Non-pigmented ciliary epithelial cell (primary cell): Measurements from ENCODE around the gene SCAPER.

ENCODE experiments used
- DNase-seq: peaks from one replicate; pipeline ENCODE4 v3.0.0-alpha.2; 2010; ENCODE audit warnings: low read depth

SCAPER gene

DNA sequence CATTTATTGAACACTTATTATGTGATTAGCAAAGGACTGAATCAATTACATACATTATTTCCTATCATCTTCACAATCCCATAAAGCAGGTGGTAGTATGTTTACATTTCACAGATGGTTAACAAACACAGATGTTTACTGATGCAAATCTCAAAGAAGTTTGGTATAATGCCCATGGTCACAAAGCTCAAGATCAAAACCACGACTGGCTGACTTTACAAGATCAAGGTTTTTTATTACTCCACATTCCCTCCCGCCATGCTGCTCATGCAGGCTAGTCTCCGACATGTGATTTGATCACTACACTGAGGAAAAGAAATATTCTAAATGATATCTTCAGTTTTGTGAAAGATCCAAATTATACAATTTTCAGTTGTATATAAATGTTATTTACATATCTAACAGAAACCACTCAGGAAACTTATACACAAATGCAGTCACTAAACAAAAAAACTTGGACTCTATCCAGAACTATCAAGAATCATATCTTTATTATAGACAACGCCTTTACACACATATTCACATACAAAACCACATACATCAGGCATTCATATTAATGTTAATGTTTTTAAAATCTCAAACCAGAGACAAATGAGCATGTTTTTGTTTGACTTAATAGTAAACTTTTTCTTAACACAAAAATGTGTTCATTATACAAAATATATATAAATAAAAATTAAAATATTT lies 235.5 kb downstream of the SCAPER start:
- no peak for DNase-seq

DNA sequence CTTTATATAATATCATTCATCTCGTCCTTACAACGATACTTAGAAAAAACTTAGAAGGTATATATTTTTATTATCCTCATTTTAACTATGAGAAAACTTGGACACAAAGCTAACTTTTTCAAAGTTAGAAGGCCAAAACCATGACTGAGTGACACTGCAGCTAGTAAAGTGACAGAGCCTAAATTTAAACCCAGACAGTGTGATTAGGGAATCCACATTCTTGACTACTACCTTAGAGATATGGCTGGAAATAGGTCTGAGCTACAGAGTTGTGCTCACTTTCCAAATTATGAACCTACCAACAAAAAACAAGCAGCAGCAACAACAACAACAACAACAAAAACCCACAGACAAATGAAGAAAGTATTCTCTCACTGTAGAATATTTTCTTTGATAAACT lies 236.2 kb downstream of the SCAPER start:
- DNase-seq = no peak

DNA sequence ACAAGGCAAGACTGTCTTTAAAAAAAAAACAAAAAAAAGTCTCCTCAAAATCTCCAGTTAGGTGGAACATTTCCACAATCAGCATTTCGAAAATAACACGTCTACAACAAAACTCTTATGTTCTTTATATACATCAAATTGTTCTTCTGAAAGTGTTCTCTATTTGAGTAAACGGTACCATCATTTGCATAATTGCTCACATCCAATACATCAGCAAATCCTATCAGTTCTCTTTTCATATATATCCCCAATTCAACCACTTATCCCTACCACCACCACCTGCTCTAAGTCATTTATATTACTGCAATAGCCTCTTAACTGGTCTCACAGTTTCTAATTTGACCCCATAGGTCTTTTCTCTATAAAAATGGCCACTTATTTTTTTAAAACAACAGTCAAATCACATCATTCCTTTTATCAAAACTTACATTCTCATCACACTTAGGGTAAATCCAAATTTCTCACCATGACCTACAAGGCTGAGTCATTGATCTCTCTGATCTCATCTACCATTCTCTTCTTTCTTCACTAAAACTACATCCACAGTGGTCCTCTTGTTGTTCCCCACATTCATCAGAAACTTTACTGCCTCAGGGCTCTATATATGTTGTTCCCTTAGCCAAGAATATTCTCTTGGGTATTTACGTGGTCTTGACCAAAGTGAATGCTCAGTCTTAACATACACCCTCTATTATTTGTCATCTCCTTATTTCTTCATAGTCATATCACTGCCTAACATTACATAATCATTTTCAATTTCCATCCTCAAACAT lies 237.0 kb downstream of the SCAPER start:
- no peak for DNase-seq

DNA sequence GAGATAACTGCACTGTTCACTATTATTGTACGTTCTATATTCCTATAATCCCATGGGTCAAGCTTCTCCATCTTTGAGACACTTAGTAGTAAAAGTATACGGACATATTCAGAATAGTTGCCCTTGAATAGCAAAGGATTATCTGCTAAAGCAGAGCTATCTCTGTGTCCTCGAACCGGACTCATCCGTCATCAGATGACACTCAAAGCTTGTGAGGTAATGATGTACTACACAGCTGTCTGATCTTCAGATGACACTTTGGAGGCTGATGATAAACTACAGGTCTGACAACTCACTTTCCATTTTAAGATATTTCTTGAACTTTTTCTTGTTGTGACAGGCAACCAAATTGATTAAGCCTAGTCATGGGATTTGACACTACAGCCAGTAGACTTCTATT lies 240.2 kb downstream of the SCAPER start:
- DNase-seq = no peak

DNA sequence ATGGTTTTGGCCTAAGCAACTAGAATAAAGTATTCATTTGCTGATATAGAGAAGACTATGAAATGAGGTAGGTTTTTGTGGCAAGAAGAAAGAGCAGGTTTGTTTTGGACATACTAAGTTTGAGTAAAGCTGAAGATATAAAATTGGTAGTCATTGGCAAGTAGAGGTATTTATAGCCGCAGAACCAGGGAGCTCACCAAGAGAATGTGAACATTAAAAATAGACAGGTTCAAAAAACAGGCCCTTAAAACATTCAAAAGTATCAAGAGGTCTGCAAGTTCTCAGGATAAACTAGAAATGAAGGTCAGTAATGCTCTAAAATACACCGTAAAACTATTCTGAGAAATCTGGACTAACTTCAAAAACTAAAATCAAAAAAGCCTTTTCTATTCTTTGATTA lies 240.7 kb downstream of the SCAPER start:
- DNase-seq = no peak

DNA sequence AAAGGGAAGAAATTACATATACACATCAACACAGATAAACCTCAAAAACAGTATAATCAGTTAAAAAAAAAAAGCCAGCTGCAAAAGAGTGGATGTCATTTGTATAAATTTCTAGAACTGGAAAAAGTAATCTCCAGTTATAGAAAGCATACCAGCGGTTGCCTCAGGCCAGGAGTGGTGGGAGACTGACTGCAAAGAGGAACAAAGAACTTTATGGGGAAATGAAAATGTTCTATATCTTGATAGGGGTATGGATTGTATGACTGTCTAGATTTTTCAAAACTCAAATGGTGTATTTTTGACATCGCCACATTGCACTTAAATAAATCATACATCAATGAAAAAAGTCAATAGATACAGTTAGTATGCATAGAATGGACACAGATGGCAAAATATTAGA lies 241.6 kb downstream of the SCAPER start:
- no peak for DNase-seq

DNA sequence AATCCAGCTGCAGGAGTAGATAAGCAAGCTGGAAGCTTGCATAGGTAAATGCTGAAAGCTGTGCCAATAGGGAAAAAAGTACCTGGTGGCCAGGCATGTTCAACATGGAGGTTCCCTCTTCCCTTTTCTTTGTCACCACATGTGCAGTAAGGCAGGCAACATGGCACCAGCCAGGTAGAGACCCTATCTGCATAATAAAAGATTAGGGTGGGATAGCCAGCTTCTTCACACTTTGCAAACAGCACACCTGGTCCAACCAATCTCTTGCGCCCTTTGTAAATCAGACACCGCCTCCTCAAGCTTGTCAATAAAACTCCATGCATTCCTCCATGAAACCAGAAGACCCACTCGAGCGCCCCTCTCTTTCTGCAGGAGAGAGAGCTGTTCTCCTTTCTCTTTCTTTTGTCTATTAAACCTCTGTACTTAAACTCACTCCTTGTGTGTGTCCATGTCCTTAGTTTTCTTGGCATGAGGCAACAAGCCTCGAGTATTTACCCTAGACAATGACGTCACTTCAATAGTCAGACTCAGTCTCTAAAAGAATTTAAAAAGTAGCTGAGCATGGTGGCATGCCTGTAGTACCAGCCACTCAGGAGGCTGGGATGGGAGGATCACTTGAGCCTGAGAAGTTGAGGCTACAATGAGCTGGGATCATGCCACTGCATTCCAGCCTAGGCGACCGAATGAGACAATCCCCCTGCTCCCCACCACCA lies 256.3 kb downstream of the SCAPER start:
- DNase-seq = no peak

DNA sequence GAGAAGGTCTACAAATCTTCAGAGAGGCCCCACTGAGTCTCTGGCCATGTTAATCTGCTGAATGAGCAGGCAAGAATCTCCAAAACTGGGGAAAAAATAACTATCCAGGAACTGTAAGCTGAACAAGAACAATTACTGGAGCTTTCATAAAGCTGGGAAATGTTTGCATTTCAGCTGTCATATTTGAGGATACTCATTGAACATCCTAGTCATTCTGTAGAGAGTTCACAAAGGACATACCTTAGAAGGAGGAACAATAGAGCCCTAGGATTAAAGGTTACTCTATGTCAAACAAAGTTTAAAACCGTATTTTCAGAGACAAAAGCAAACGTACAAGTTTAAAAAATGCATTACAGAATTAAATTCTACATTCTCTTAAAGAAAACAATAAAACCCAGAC lies 257.5 kb downstream of the SCAPER start:
- no peak for DNase-seq

DNA sequence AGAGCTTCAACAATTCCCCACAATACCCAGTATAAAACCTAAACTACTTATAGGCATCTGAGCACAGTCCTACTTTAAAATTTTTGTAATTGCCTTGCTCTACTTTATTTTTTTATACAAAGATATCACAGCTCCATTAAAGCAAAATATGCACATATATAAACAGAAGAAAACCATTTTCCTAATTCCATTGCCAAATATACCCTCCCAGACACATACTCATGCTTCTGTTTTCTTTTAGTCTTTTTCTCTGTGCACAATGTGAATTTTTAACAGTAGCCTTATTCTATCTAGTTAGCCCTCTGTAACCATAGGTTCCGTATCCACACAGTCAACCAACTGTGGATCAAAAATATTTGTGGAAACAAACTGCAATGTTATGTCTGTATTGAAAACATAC lies 260.5 kb downstream of the SCAPER start:
- DNase-seq = no peak

DNA sequence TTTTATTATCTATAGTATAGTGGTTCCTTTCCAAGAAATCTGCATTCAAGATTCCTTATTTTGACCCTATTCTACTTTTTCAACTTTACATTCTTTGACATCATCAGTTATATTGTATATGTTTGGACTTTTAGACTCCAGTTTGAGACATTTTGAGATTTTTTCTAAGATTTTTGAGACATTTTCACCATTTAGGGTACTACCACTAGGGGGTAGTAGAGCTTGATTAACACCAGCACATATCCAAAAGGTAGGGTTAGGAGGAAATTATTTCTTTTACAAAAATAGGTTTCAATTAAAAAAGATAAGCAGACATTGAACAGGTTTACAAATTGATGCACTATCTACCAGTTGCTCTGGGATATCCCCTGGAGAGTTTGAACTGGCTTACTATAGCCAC lies 262.5 kb downstream of the SCAPER start:
- DNase-seq = no peak

DNA sequence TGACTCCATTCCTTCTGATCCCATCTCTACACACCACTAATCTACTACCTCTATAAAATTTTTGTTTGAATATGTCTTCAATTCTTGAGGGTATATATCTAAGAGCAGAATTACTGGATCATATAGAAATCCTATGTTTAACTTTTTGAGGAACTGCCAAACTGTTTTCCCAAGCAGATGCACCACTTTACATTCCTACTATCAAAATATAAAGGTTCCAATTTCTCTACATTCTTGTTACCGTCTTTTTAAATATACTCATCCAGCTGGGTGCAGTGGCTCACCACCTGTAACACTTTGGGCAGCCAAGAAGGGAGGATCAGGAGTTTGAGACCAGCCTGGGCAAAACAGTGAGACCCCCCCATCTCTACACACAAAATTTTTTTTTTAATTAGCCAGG lies 268.0 kb downstream of the SCAPER start:
- no peak for DNase-seq

DNA sequence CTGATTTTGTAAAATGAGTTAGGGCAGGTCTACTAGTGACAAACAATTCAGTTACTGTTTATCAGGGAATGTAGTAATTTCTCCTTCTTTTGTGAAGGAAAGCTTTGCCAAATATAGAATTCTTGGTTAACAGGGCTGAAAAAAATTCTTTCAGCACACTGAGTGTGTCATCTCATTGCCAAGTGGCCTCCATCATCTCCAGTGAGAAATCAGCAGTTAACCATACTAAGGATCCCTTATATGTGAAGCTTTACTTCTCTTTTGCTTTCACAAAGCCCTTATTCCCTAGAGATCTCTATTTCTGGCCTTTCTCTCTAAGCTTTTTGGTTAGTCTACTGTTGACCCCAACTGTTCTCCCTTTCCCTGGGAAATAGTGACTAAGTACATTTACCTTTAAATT lies 269.1 kb downstream of the SCAPER start:
- DNase-seq = no peak

DNA sequence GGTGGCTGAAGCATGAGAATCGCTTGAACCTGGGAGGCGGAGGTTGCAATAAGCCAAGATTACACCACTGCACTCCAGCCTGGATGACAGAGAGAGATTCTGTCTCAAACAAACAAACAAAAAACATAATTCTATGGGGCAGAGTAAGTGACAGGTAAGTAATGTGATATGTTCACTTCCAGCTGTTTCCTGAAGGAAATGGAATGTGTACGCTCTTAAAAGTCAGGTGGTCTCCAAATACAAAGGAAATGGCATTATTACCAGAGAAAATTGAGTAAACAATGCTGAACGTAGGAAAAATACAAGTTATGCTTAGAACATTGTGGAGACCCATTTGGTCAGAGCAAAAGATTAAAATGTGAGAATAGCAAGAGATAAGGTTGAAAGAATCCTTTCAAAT lies 278.5 kb downstream of the SCAPER start:
- DNase-seq = no peak

DNA sequence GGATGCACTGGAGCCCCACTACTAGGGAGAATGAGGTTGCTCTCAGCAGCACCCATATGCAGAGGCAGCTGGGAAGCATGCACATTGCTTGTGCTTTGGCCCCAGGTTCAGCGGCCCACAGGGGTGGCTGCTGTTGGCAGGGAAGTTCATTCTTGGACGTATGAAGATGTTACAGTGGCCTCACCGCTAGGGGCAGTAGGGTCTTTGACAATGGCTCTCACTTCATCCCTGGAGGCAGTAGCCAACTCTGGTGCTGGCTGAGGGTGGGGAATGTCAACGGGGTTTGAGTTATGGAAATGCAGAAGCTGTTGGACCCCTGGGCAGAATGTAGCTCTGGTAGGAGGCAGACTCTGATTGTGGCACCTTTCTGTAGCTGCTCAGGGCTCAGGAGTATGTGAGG lies 279.9 kb downstream of the SCAPER start:
- no peak for DNase-seq

DNA sequence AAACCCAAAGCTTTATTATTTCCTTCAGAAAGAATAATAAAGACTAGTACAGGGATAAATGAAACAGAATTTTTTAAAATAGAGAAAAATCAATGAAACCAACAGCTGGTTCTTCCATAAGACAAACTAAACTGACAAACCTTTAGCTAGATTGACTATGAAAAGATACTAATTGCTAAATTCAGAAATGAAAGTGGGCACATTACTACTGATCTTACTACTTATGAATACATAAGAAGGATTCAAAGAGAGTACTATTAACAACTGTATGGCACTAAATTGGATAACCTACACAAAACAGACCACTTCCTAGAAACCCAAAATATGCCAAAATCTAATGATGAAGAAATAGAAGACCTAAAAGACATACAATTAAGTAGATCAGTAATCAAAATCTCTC lies 290.4 kb downstream of the SCAPER start:
- no peak for DNase-seq

DNA sequence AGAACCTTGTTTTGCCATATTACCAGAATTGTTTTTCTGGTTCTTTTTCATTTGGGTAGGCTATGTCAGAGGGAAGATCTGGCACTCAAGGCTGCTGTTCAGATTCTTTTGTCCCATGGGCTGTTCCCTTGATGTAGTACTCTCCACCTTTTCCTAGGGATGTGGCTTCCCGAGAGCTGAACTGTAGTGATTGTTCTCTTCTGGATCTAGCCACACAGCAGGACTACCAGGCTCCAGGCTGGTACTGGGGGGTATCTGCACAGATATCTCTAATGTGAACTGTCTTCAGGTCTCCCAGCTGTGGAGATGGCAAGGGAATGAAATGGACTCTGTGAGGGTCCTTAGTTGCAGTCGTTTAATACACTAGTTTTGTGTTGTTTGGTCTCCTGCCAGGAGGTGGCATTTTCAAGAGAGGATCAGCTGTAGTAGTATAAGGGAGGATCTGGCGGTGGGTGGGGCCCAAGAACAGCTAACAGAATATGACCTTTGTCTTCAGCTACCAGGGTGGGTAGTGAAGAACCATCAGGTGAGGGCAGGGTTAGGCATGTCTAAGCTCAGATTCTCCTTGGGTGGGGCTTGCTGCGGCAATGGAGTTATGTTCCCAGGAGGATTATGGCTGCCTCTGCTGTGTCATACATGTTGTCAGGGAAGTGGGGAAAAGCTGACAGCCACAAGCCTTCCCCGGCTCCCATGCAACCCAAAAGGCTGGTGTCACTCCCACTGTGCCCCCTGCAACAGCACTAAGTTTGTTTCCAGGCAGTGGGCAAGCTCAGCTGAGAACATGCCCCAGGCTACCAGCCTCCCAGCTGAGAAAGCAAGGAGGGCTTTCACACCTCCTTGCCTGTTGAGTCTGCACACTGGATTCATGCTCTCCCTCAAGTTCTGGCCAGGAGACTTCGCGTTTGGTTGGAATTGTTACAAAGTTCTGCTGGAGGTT lies 316.1 kb downstream of the SCAPER start:
- no peak for DNase-seq

DNA sequence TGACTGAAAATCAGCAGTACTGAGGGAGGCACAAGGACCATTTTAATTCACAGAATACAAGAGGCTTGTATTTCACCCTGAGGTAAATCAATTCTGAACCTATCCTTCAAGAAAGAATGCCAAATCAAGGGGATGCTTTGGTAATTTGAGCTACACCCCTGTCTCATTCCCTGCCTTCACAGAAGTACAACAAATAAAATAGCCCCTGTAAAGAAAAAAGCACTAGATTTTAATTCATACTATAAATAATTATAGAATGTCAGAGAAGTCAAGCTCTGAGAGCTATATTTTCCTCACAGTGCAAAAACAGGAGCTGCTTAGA lies 319.6 kb downstream of the SCAPER start:
- no peak for DNase-seq

DNA sequence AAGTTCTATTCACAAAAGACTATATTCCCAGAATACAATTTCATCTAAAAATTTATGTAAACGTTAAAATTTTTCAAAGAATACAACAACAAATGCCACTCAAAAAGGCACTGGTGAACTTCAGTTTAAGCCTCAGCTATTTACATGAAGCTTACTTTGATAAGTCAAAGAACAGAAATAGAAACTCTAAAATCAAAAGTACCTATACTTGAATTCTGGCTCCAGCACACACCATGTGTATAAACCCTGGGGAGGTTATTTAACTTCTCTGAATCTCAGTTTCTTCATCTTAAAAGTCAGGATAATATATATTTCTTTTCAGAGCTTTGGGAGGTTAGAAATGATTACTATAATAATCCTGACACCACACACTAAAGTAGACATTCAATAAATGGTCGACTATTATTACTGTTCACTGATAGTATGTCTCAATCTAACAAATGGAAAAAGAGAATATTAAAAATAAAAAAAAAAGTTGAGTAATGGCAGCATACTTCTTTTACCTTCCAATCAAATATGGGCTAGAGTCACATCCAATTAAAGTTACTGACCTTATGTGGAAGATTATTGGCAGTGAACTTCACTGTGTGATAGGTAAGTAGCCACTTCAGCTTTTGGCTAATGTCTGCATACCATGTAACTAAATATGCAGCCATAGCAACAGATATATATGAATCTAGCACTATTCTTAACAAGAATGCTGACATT lies 320.1 kb downstream of the SCAPER start:
- DNase-seq = no peak

DNA sequence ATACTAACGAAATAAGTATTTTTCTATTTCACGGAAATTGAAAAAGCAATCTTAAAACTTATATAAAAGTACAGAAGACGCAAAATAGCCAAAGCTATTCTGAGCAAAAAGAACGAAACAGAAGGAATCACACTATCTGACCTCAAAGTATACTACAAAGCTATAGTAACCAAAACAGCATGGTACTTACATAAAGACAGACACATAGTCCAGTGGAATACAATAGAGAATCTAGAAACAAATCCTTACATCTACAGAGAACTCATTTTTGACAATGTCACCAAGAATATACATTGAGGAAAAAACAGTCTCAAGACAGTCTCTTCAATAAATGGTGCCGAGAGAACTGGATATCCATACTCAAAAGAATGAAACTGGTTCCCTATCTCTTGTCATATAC lies 322.6 kb downstream of the SCAPER start:
- DNase-seq = no peak

DNA sequence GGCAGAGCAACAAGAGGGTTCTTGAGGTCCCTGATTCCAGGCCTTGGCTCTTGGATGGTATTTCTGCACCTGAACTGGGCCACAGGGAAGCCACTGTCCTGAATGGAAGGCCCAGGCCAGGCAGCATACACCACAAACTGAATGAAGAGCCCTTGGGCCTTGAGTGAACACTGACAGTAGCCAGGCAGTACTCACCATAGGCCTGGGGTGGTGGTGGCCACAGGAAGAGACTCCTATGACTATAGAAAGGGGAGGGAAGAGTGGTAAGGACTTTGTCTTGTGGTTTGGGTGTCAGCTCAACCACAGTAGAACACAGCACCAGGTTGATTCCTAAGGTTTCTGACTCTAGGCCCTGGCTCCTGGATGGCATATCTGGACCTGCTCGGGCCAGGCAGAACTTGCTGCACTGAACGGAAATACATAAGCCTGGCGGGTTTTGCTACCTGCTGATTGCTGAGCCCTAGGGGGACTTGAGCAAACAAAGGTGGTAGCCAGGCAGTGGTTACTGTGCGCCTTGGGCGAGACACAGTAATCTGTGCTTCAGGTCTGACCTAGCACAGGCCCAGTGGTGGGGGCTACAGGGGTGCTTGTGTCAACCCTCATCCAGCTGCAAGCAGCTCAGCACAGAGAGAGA lies 327.1 kb downstream of the SCAPER start:
- no peak for DNase-seq
